DOHH2 (cell line): Measurements from ENCODE around the gene KLHL36.

Source experiments
- CTCF ChIP-seq: fragments of 200-600 bp; sonication (generic); IDR thresholded peaks from one replicate; pipeline ENCODE4 v1.5.1; 2014; ENCODE audit warnings: antibody characterized with exemption, mild to moderate bottlenecking, low read depth, low read length; ENCODE audit not compliant: poor library complexity, severe bottlenecking
- EZH2phosphoT487 ChIP-seq: fragments of 200-600 bp; sonication (generic); IDR thresholded peaks from 2 replicates; pipeline ENCODE4 v1.6.1; 2017; ENCODE audit warnings: borderline replicate concordance, mild to moderate bottlenecking, antibody characterized with exemption, low read length, moderate library complexity, mixed read lengths

- TF ChIP-seq CTCF = no peak
- TF ChIP-seq EZH2phosphoT487 = no peak
These were observed 20.0 kb upstream of the KLHL36 start for GRCh38 chr16:84628226-84628731.
